Mesothelial cell of epicardium (in vitro differentiated cells): ENCODE results near the gene ZNF837. TPM values are rescaled to one million over a fixed set of nuclear protein-coding genes. Genes with fewer than 3 reads are reported as not detected.

Experiments used
- DNase-seq, 2 experiments: peaks; one replicate each; pipeline ENCODE4 v3.0.0; 2021; ENCODE audit warnings: low spot score in 2 of 2; ENCODE audit not compliant: unreplicated experiment in 2 of 2
- H3K27ac Mint-ChIP-seq: 2 replicates; pipeline ENCODE4 v1.8.0; 2021; ENCODE audit warnings: mixed read lengths
- H3K27me3 Mint-ChIP-seq: 2 replicates; pipeline ENCODE4 v1.8.0; 2021; ENCODE audit warnings: low read depth, mixed read lengths
- H3K36me3 Mint-ChIP-seq: 2 replicates; pipeline ENCODE4 v1.8.0; 2021; ENCODE audit warnings: mixed read lengths
- H3K4me1 Mint-ChIP-seq: 2 replicates; pipeline ENCODE4 v1.8.0; 2021; ENCODE audit warnings: mixed read lengths
- H3K4me3 Mint-ChIP-seq: 2 replicates; pipeline ENCODE4 v1.8.0; 2021; ENCODE audit warnings: mild to moderate bottlenecking, moderate library complexity, mixed read lengths
- H3K9me3 Mint-ChIP-seq: 2 replicates; pipeline ENCODE4 v1.8.0; 2021; ENCODE audit warnings: mixed read lengths
- total RNA-seq: library from RNA; stranded (reverse); gene quantifications from 3 replicates; pipeline ENCODE4 v1.2.1, GENCODE V29; 2021
- TF ChIP-seq, protein P1 (sequence below): fragments of 200-600 bp; sonication (generic); IDR thresholded peaks from one replicate; pipeline ENCODE4 v1.5.0; 2021; ENCODE audit warnings: antibody characterized with exemption; ENCODE audit not compliant: unreplicated experiment

Gene ZNF837
- total RNA-seq, 1 donor from 2014 or later = 3.9 TPM

- no peak overlapping the region for H3K4me3 Mint-ChIP-seq
- DNase-seq = no peak
Observed at GRCh38 chr19:58354478-58355030, 26.3 kb downstream of the ZNF837 start.

DNA sequence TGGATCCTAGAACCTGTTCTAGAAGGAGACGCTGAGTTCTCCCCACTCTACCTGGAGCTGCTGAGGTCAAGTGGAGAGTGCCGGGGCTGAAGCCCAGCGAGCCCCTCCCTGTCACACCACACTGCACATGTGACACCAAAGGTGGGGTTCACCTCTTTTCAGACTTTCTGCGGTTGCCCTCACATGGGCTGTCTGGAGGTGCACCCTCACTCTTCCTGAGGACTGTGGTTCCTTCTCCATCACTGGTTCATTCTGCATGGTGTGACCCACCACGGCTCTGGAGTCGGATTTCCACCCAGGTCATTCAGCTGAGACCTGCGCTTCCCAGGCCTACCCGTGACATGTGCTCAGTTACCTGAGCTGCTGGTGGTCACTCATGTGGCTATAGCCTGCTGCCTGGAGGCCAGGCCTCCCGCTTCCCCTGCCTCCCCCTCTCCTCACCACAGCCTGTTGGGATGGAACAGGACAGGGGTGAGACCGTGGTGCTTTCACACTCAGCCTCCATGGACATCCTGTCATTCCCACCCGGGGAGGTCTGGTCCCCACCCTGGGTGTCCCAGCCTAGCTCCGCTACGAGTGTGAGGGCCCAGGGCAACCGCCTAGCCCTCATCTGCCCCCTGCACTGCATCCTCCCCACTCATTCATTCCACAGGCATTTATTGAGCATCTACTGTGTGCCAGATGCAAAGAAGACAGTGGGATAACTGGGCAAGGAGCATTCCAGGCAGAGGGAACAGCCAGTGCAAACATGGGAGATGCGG, 26.9 kb downstream of the ZNF837 start:
- Mint-ChIP-seq H3K4me1 (no peaks in the 10 kb centered on the region), H3K27me3 (peaks cover 1% of the 10 kb centered on the region), H3K27ac (no peak overlapping the region), H3K36me3 (peaks cover 4% of the 10 kb centered on the region), H3K9me3 (no peaks in the 10 kb centered on the region), H3K4me3 (no peak overlapping the region)
- TF ChIP-seq, protein P1, sequence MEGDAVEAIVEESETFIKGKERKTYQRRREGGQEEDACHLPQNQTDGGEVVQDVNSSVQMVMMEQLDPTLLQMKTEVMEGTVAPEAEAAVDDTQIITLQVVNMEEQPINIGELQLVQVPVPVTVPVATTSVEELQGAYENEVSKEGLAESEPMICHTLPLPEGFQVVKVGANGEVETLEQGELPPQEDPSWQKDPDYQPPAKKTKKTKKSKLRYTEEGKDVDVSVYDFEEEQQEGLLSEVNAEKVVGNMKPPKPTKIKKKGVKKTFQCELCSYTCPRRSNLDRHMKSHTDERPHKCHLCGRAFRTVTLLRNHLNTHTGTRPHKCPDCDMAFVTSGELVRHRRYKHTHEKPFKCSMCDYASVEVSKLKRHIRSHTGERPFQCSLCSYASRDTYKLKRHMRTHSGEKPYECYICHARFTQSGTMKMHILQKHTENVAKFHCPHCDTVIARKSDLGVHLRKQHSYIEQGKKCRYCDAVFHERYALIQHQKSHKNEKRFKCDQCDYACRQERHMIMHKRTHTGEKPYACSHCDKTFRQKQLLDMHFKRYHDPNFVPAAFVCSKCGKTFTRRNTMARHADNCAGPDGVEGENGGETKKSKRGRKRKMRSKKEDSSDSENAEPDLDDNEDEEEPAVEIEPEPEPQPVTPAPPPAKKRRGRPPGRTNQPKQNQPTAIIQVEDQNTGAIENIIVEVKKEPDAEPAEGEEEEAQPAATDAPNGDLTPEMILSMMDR = no peak
- DNase-seq = no peak

More at GRCh38 chr19:58354478-58355030, 26.3 kb downstream of the ZNF837 start:
- no peaks in the 10 kb centered on the region for H3K4me1 Mint-ChIP-seq
- no peaks in the 10 kb centered on the region for H3K9me3 Mint-ChIP-seq
- peaks cover 2% of the 10 kb centered on the region for H3K36me3 Mint-ChIP-seq
- no peak overlapping the region for H3K27ac Mint-ChIP-seq
- TF ChIP-seq, protein P1 = no peak
- no peaks in the 10 kb centered on the region for H3K27me3 Mint-ChIP-seq

DNA sequence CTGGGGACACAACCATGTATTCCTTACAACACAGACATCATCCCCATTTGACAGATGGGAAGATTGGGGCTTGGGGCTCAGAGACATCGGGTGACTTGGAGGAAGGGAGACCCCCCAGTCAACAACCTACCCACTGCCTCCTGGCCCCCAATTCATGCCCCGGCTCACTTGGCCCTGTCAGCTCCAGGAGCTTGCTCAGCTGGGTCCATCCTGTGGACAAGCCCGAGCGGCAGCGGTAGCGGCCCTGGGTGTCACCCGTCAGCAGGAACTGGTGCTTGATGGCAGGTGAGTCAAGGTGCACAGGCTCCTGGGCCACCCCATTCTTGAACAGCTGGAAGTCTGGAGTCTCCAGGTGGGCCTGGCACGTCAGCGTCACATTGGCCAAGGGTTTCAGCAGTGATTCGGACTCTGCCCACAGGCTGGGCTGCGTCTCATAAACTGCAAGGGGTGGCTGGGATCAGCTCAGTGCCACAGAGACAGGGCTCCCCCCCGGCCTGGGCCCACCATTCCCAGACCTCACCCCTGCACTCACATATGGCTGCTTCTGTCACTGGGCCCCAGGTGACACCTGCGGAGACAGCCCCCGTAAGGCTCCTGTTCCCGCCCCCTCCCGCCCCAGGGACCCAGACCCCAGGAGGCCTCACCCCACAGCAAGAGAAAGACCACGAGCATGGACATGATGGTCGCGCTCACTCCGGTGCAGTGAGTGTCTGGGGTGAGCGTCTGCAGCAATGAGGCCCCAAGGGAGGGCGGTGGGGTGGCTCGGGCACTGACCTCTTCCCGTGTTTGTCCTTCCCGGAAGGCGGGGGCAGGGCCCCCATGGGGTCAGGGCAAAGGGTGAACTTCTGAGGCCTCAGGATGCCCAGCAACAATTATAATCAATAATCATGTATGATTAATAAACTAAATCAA, 27.8 kb downstream of the ZNF837 start, which contains the start of gene A1BG:
TSS of gene A1BG (minus strand) at position 733 of the 912 bp plus-strand sequence. CDS start at position 678, 55 bp downstream.
- Mint-ChIP-seq H3K4me3 (no peak within 1 kb of the TSS), H3K9me3 (no peaks in the 10 kb centered on the region), H3K36me3 (peaks cover 4% of the 10 kb centered on the region), H3K27ac (no peak within 1 kb of the TSS), H3K4me1 (peaks cover 2% of the 10 kb centered on the region), H3K27me3 (peaks cover 8% of the 10 kb centered on the region)
- TF ChIP-seq, protein P1 = no peak
- DNase-seq = no peak

- peaks cover 13% of the 10 kb centered on the region for H3K27me3 Mint-ChIP-seq
- no peak for DNase-seq
- TF ChIP-seq, protein P1 = no peak
- no peak overlapping the region for H3K27ac Mint-ChIP-seq
- H3K9me3 Mint-ChIP-seq = no peaks in the 10 kb centered on the region
- peaks cover 4% of the 10 kb centered on the region for H3K36me3 Mint-ChIP-seq
- H3K4me3 Mint-ChIP-seq = no peak overlapping the region
- peaks cover 7% of the 10 kb centered on the region for H3K4me1 Mint-ChIP-seq
Observed at GRCh38 chr19:58351990-58352755, 28.7 kb downstream of the ZNF837 start.

GRCh38 chr19:58351558-58351878, 29.3 kb downstream of the ZNF837 start:
- Mint-ChIP-seq H3K27me3 (peaks cover 16% of the 10 kb centered on the region), H3K9me3 (no peaks in the 10 kb centered on the region), H3K27ac (no peak overlapping the region), H3K36me3 (peaks cover 4% of the 10 kb centered on the region), H3K4me3 (no peak overlapping the region), H3K4me1 (peaks cover 10% of the 10 kb centered on the region)
- DNase-seq = no peak
- TF ChIP-seq, protein P1 = no peak
